NCI-H2029 (cell line): ENCODE results near the gene DNASE1.
"Not testable (repeated sequence)": the region's sequence is repeated elsewhere in the genome, so short reads cannot be mapped to it uniquely, and the experiment has no call there.

ENCODE experiments used
- DNase-seq: peaks from one replicate; lab custom pipeline; 2025; lab: John Stamatoyannopoulos, UW

Gene DNASE1

DNA sequence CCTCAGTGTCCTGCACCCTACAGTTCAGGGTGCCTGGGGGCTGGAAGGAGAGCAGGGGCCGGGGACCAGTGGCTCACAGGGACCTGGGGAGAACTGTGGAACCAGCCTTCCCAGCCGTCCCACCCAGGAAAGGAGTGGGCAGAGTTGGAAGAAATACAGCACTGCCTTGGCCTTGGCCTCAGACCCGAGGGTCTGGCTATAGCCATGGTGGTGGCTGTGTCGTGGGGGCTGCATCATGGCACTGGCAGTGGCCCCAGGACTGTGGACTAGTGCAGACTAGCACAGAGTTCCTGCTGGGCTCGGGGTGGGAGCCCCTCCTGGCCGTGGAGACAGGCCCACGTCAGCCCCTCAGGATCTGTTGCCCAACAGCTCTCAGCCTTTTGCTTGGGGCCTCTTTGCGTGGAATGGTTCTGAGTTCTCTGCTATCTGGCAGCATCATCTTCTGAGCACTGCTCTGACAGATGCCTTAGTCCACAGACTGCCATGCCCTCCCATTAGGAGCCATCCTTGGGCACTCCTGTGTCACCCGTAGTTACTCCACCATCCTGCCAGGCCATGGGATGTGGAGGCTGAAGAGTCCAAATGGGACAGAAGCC is 12.6 kb upstream of the DNASE1 start:
- DNase-seq: no peak

GRCh38 chr16:3642397-3643094 is 11.9 kb upstream of the DNASE1 start:
- DNase-seq: no peak

DNA sequence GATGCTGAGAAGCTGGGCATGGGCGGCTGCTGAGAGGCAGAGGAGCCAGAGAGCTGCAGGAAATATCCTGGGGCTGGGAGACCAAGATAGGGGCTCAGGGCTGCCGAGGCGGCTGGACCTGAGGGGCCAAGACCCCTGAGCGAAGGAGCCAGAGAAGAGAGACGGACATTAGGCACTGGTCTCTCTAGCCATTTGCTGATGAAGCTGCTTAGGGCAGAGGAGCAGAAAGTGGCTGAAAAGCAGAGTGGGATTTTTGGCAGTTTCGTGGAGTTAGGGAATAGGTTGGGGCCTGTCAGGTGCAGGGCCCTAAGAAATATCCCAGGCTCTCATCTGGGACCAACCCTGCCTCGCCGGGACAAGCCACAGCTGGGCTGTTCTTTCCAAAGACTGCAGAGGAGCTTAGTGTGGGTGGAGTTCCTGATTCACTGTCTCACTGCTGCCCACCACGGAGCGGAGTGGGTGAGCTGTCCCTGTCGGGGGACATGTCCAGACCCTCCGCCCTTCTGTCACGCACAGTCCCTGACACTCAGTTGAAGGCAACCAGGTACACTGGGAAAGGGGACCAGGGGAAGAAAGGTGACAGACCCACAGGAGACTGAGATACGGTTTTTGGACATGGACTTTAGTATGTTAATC is 11.3 kb upstream of the DNASE1 start:
- no peak for DNase-seq

DNA sequence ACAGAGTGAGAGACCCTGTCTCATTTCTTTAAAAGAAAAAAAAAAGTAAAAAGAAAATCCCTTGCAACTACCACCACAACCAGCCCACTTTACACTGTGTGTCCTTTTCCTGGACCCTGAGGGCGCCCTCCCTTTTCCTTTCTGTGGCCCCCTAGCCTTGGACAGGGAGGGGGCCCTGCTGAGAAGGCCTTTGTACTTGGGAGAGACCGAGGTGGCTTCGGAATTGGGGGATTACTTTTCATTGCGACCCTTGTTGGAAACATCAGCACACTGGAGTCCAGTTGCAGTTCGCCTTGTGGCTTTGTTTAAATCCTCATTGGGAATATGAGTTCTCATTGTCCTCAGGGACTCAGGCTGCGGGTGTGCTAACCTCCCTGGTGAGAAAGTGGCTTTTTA is 9.4 kb upstream of the DNASE1 start:
- no peak for DNase-seq

DNA sequence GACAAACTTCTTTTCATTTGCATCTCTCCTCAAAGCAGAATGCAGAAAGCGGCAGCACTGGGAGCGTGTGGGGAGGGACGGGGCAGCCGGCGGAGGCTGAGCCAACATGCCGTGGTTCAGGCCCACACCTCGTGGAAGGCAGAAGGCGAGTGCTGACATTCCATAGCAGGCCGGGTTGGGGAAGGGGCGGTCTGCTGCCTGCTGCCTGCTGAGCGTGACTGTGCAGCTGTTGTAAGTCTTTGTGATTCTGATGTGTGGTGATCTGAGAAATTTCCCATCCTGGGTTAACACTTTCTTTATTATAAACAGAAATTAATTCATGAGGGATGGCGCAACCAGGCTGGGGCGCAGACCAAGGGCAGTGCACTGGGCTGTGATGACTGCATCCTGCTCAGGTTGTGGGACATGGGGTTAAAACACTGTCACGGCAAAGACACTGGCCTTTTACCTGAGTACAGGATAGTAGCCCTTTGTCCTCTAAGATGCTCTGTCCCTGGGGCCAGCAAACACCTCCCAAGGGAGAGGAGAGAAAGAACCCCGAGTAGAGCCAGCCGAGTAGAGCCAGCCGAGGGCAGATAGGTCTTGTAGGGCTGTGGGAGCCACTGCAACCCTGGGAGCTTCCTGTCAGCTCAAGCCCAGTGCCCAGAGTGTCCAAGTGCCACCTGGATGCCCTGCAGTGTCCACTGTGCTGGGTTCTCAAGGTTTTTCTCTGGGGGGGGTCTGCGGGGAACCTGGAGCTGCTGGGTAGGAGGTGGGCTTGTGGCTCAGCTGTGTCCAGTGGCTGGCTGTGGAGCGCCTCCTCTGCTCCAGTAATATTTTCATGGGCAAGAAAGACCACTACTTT is 8.8 kb upstream of the DNASE1 start:
- peak; percentile 69 for DNase-seq

GRCh38 chr16:3646348-3646920 is 8.1 kb upstream of the DNASE1 start:
- peak; percentile 92 for DNase-seq

DNA sequence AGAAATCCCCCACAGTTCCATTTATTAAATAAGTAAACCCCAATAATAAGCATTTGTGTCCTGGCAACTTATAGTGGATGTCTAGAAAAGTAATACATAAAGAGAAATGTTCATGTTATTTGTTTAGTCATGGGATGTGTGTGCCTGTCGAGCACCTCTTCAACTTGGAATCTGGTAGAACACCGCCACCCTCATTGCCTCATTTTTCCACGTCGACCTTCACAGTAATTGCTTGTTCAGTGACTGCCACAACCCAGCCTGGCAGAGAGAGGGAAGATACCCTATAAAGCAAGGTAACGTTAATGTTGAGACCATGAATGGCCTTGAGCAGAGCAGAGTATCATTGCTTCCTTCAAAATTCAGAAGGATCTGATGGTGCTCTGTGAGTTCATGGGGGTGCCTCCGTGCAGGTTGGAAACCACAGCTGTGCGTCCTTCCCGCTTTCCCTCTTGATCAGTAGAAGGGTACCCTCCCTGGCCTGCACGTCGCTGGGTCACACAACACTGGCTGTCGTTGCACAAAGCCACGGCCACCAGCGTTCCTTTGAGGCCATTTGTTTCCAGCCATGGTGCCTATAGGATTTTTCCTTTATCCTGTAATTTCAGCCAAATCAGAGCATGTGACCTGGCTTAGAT is 3.7 kb upstream of the DNASE1 start:
- DNase-seq: no peak

GRCh38 chr16:3651461-3652372 is 2.8 kb upstream of the DNASE1 start:
- no peak for DNase-seq

- no peak for DNase-seq
These were observed 1.9 kb upstream of the DNASE1 start for GRCh38 chr16:3652373-3653195.

GRCh38 chr16:3655030-3655395 is 522 bp downstream of the DNASE1 start:
- no peak for DNase-seq

DNA sequence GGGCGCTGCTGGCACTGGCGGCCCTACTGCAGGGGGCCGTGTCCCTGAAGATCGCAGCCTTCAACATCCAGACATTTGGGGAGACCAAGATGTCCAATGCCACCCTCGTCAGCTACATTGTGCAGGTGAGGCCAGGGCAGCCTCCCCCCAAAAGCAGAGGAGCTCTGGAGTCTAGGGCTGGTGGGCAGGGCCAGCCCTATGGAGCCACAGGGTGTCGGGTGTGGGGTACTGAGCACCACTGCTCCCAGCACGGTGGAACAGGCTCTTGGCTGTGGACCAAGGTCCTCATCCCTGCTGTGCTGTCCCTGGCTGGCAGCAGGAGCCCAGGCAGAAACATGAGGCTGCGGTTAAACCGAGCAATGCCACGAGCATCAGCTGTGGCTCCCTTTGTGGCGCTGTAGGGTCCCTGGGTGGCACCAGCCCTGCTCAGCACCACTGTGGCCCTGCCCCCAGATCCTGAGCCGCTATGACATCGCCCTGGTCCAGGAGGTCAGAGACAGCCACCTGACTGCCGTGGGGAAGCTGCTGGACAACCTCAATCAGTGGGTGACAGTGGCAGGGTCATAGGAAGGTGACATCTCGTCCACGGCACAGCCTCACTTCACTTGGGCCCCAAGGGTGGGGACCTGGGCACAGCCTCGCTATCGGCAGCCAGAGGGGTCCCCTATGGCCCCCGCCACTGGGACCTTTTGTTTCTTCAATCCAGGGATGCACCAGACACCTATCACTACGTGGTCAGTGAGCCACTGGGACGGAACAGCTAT is 1.1 kb downstream of the DNASE1 start:
- DNase-seq: no peak

GRCh38 chr16:3656160-3656490 is 1.6 kb downstream of the DNASE1 start:
- not testable (repeated sequence) for DNase-seq

- no peak for DNase-seq
These were observed 2.3 kb downstream of the DNASE1 start for GRCh38 chr16:3656491-3657468.

GRCh38 chr16:3659251-3659650 is 4.8 kb downstream of the DNASE1 start:
- no peak for DNase-seq

- DNase-seq: no peak
These were observed 6.8 kb downstream of the DNASE1 start for GRCh38 chr16:3661311-3661710.

DNA sequence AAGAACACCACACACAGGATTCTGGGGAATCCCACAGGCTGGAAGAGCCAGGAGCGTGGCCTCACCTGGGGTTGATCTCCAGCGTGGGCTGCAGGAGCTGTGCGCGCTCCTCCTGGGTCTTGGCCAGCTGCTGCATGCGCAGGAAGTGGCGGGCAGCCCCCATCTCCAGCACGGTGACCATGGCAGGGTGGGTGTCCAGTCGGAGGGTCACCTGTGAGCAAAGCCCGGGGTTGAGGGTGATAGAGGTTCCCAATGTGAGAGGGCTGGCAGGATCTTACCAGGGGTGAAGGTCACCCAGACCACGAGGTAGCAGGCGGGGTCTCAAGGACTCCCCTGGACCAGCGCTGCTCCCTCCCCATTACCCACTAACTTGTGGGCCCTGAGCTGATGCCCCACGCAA is 7.4 kb downstream of the DNASE1 start:
- DNase-seq: no peak

GRCh38 chr16:3662601-3663000 is 8.1 kb downstream of the DNASE1 start:
- DNase-seq: no peak
